GM21447 (cell line): ENCODE results near the gene RNU1-2.
"Not testable (repeated sequence)": the region's sequence is repeated elsewhere in the genome, so short reads cannot be mapped to it uniquely, and the experiment has no call there.

Experiments
- ATAC-seq: cut with Tn5 transposase; IDR thresholded peaks from one replicate; pipeline ENCODE4 v1.9.1; 2021; ENCODE audit not compliant: unreplicated experiment

Gene RNU1-2

GRCh38 chr1:16925635-16926490 lies 30.1 kb downstream of the RNU1-2 start:
- no peak for ATAC-seq

- no peak for ATAC-seq
Observed at GRCh38 chr1:16926491-16927073, 30.8 kb downstream of the RNU1-2 start.

DNA sequence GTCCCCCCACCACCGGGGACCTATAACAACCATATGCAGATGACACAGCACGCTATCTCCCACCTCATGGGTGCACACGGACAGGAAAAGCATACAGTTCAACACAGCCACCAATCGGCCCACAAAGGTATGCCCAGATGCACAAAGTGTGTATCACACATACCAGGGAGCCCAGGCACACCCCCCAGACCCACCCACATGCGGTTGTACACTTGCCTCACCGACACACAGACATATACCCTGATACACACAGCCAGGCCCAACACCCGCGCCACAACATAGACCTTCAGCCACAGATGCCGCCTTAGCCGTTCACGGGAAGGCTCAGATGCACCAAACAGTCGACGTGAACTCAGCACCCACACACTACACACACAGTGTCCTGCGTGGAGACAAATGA lies 31.5 kb downstream of the RNU1-2 start:
- no peak for ATAC-seq

DNA sequence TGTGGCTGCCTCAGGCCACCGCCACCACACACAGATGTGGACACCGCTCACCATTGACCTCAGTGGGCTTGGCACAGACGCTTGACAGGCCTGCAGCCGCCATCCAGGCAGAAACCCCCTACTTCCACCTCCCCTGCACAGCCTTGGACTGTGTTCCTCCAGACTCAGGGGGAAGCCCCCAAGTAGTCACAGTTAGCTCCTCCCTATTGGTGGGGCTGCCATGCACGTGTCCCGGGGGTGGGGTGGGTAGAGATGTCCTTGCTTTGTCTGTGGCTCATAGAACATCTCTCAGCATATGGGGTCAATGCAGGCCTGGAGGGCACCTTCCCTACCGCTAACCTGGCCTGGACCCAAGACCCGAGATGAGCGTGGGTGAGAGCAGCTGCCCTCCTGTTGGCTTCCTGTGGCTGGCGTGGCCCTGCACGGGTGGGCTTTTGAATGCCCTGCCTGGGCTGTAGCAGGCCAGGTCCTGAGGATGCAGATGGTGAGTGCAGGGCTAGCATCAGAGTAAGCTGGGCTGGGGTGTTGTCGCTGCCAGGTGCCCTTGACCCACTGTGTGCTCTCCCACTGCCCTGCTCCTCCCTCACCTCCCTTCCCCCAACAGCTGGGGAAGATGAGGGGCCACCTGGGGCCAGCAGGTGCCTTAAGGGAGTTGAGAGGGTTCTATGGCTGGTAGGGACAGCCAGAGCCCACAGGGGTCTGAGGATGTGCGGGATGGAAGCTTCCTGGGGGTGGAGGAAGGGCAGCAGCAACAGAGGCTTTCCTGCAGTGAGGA lies 32.1 kb downstream of the RNU1-2 start:
- ATAC-seq = no peak

DNA sequence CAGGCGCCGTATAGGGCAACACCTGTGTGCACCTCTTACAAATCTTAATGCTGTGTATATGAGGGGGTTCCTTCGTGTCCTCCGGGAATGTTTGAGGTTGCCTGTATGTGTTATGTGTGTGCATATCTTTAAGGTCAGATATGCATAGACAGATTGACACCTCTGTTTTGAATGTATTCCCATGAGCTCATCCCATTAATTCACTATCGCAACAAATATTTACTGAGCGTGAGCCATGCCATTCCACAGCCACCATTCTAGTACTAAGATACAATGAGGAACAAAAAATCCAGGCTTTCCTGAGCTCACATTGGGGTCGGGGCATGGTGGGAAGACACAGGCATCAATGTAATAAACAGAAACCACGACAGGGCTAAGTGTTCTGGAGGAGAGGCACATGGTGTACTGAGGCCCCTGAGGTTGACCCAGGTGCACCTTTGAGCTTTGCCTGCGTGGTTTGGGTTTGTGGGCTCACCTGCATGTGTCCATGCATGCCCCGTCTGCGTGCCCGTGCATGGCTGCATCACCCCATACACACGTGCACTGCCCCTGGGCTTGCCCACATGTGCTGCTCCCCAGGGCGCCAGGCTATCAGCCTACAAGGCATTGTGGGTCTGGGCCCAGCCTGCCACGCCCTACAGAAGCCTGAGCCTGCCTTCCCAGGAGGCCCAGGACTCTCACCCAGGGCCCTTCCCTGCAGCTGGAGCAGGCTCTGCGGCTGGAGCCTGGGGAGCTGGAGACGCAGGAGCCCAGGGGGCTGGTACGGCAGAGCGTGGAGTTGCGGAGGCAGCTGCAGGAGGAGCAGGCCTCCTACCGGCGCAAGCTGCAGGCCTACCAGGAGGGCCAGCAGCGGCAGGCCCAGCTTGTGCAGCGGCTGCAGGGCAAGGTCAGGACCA lies 33.6 kb downstream of the RNU1-2 start:
- ATAC-seq = not testable (repeated sequence)

GRCh38 chr1:16931206-16931934 lies 35.6 kb downstream of the RNU1-2 start:
- not testable (repeated sequence) for ATAC-seq

GRCh38 chr1:16933945-16934344 lies 38.2 kb downstream of the RNU1-2 start:
- not testable (repeated sequence) for ATAC-seq

GRCh38 chr1:16936580-16936979 lies 40.8 kb downstream of the RNU1-2 start:
- ATAC-seq = not testable (repeated sequence)

GRCh38 chr1:16938351-16939321 lies 42.9 kb downstream of the RNU1-2 start:
- no peak for ATAC-seq

GRCh38 chr1:16939386-16940180 lies 43.8 kb downstream of the RNU1-2 start:
- not testable (repeated sequence) for ATAC-seq

DNA sequence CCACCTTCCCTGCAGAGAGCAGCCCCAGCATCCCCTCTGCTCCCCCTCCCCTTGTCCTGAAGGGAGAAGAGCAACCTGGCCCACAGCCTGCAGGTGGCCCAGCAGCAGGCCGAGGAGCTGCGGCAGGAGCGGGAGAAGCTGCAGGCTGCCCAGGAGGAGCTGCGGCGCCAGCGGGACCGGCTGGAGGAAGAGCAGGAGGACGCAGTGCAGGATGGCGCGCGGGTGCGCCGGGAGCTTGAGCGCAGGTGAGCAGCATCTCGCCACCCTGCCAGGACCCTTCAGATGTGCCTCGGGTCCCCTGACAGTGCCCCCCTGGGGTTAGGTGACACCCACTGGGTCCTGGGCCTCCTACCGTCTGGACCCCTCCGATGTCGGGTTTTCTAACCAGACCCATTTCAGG lies 48.3 kb downstream of the RNU1-2 start:
- ATAC-seq = no peak

DNA sequence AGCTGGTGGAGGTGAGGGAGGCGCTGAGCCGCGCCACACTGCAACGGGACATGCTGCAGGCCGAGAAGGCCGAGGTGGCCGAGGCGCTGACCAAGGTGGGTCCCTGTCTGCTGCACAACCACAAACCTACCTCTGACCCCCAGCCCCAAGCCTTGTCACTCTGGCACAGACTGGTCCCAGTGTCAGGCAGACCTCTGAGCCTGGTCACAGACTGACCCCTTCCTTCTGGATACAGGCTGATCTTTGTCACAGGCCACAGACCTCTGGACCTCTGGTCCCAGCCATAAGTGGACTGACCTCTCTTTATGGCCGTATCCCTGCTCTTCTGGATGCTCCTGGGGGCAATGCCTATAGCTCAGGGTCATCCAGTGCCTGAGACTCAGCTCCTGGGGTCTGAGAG lies 49.7 kb downstream of the RNU1-2 start:
- not testable (repeated sequence) for ATAC-seq
